Adrenal gland (tissue), 12 donors: Measurements from ENCODE around the gene CAMSAP1. TPM values are rescaled to one million over a fixed set of nuclear protein-coding genes. Genes with fewer than 3 reads are reported as not detected.

ENCODE experiments used
- DNase-seq, 7 donors: peaks; one replicate each; pipeline ENCODE4 v3.0.0-alpha.2; 2019 to 2020
- H3K27ac ChIP-seq, 5 donors: fragments of 200-600 bp; sonication (generic) in 4 of 5; 1 replicate in 3 of 5; 2 replicates in 2 of 5; pipeline versions ENCODE4 v1.5.1 to v1.8.0; 2016 to 2020; ENCODE audit warnings: mild to moderate bottlenecking in 1 of 5
- H3K27me3 ChIP-seq: fragments of 200-600 bp; 2 replicates; pipeline ENCODE4 v1.8.0; 2021
- H3K36me3 ChIP-seq, 2 donors: fragments of 200-600 bp; replicated peaks in 1 of 2; 1 replicate in 1 of 2; 2 replicates in 1 of 2; pipeline versions ENCODE4 v1.5.1 to v1.8.0; 2018 to 2022
- H3K4me1 ChIP-seq, 2 donors: fragments of 200-600 bp; replicated peaks in 1 of 2; 1 replicate in 1 of 2; 2 replicates in 1 of 2; pipeline versions ENCODE4 v1.5.1 to v1.8.0; 2018 to 2021
- H3K4me3 ChIP-seq, 4 donors: fragments of 200-600 bp; sonication (generic) in 3 of 4; one replicate each; pipeline ENCODE4 v1.5.1; 2016 to 2018
- H3K9me3 ChIP-seq, 3 donors: fragments of 200-600 bp; sonication (generic) in 1 of 3; replicated peaks in 1 of 3; 1 replicate in 2 of 3; 2 replicates in 1 of 3; pipeline versions ENCODE4 v1.5.1 to v1.8.0; 2016 to 2021
- CTCF ChIP-seq, 6 experiments: fragments of 450-650 bp in 4 of 6; fragments of 200-600 bp in 2 of 6; sonication (generic) in 1 of 6; IDR thresholded peaks; 1 replicate in 5 of 6; 2 replicates in 1 of 6; pipeline versions ENCODE4 v1.5.1 to v1.8.0; 2016 to 2021; ENCODE audit warnings: antibody characterized with exemption in 6 of 6, mild to moderate bottlenecking in 2 of 6, moderate library complexity in 1 of 6
- POLR2A ChIP-seq, 2 donors: fragments of 450-650 bp; IDR thresholded peaks; one replicate each; pipeline ENCODE4 v1.6.1; 2017; ENCODE audit warnings: antibody characterized with exemption in 2 of 2, mild to moderate bottlenecking in 2 of 2, moderate library complexity in 1 of 2
- WGBS, 4 donors: extraction: QIAGEN DNeasy Blood & Tissue Kit in 2 of 4; methylation state at CpG; one replicate each; pipeline versions ENCODE4 v1.1.5 to v1.1.7; 2013 to 2017; 5-methylcytosine and 5-hydroxymethylcytosine counted together
- intact Hi-C, 2 donors: fragments of 100-400 bp; cut with DNase I; formaldehyde crosslinking; loops; one replicate each; pipeline versions ENCODE4 v1.14.1 to v1.15.0; 2022 to 2023
- polyA plus RNA-seq, 3 donors: library from polyadenylated mRNA; stranded (reverse); fragments of 200-250 nt in 2 of 3; fragments of 350-450 nt in 1 of 3; fragmentation: Illumina TruSeq in 1 of 3; extraction: RNeasy Lipid Tissue Mini Kit (QIAGEN cat#74804) in 1 of 3; gene quantifications; one replicate each; pipeline ENCODE4 v1.2.3, GENCODE V29; 2013 to 2014
- total RNA-seq, 9 donors: library from RNA; depleted of rRNA in 4 of 9; stranded (reverse); fragments of >200 nt in 4 of 9; fragments of 120-200 nt in 1 of 9; fragmentation: NEBNext Ultra II Directional in 1 of 9; extraction: Animal tissue kit (Norgen Biotek cat#: 25700) in 1 of 9; gene quantifications; one replicate each; pipeline versions ENCODE4 v1.1.0 to v1.2.4, GENCODE V29; 2013 to 2023
- donor health status: healthy with polysubstance abuse.
- donor health status: Bipolar disorder and iron deficiency.
- donor health status: DM: yes; HTN: yes; CAD: no.
- donor health status: DM: no; HTN: no; CAD: no.
- donor health status: DM: no; HTN: no; CAD: no.
- donor health status: DM: yes; HTN: yes; CAD: no.

Gene CAMSAP1
- total and polyA plus RNA-seq, 12 donors = 4.6 to 108 (median 27.0) TPM

DNA sequence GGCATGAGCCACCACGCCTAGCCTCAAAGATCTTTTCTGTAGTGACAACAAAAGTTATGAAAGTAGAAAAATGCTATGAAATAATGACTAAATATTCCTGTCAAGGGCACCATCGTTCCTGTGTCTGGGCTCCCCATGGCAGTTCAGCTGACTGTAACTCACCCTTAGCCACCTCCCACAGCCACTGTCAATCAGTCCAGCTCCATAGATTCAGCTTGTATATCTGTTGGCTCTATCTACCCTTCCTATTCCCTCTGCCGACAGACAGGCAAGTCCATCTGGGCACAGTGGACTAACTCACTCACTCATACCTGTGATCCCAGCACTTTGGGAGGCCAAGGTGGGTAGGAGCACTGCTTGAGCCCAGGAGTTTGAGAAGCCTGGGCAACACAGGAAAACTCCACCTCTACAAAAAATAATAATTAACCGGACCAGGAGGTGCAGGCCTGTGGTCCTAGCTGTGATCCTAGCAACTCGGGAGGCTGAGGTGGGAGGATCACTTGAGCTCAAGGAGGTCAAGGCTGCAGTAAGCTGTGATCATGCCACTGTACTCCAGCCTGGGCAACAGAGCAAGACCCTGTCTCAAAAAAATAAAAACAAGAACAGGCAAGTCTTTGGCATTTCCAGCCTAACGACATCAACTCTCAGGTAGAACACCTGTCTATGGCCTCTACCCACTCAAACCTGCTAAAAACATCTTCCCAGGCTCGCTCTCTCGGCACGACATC is 6.2 kb downstream of the CAMSAP1 start:
- Histone ChIP-seq H3K9me3 (no peaks in the 10 kb centered on the region), H3K36me3 (no peaks in the 10 kb centered on the region), H3K27me3 (no peaks in the 10 kb centered on the region), H3K4me1 (peaks cover 38 to 61% of the 10 kb centered on the region in 2 donors), H3K4me3 (no peak overlapping the region), H3K27ac (peak overlapping the region; percentile 15 to 72 (median 62))
- 74 to 89% (median 76%) methylated on average over 8 to 9 of the region's 9 CpGs for WGBS, 4 donors
- peak in 5 of 7 donors; percentile 32 to 69 (median 59) for DNase-seq
- no peak for TF ChIP-seq POLR2A (IDR thresholded peaks at IDR 0.05)
- no peak for TF ChIP-seq CTCF (IDR thresholded peaks at IDR 0.05)
- intact Hi-C loops = no loop called here

DNA sequence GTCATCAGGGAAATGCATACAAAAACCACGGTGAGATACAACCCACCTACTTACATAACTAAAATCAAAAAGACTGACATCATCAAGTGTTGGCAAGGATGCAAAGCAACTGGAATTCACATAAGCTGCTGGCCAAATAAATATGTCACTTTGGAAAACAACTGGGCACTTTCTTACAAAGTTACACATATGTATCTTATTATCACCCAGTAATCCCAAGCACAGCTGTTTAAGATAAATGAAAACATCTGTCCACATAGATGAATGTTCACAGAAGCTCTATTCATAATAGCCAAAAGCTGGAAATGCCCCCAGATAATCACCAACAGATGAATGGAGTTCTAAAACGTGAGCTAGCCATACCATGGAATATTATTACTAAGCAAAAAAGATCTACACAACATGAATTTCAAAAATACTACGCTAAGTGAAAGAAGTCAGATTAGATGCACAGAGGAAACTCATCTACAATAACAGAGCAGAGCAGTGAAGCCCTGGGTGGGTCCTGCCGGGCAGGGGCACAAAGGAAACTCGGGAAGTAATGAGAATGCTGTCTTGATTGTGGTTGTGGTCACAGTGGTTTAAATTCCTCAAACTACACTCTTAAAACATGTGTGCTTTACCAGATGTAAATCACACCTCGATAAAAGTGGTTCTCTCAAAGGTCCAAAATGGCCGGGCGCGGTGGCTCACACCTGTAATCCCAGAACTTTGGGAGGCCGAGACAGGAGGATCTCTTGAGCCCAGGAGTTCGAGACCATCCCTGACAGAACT is 8.5 kb downstream of the CAMSAP1 start:
- Histone ChIP-seq H3K27me3 (no peaks in the 10 kb centered on the region), H3K4me3 (no peak overlapping the region), H3K36me3 (no peaks in the 10 kb centered on the region), H3K4me1 (peaks cover 21 to 60% of the 10 kb centered on the region in 2 donors), H3K27ac (no peak overlapping the region), H3K9me3 (no peaks in the 10 kb centered on the region)
- TF ChIP-seq CTCF (IDR thresholded peaks at IDR 0.05) = no peak
- 83 to 86% (median 84%) methylated on average over 11 of the region's 11 CpGs for WGBS, 4 donors
- DNase-seq = peak in 1 of 7 donors; percentile 4
- intact Hi-C loops = no loop called here

- Histone ChIP-seq H3K36me3 (no peaks in the 10 kb centered on the region), H3K4me3 (no peak overlapping the region), H3K27me3 (no peaks in the 10 kb centered on the region), H3K27ac (no peak overlapping the region), H3K4me1 (peaks cover 19 to 45% of the 10 kb centered on the region in 2 donors), H3K9me3 (no peaks in the 10 kb centered on the region)
- DNase-seq = no peak
- TF ChIP-seq CTCF (IDR thresholded peaks at IDR 0.05) = no peak
- WGBS, 4 donors = 75 to 100% (median 98%) methylated on average over 2 of the region's 2 CpGs
- intact Hi-C loops = no loop called here
Measured at GRCh38 chr9:135896626-135897025, 10.7 kb downstream of the CAMSAP1 start.

DNA sequence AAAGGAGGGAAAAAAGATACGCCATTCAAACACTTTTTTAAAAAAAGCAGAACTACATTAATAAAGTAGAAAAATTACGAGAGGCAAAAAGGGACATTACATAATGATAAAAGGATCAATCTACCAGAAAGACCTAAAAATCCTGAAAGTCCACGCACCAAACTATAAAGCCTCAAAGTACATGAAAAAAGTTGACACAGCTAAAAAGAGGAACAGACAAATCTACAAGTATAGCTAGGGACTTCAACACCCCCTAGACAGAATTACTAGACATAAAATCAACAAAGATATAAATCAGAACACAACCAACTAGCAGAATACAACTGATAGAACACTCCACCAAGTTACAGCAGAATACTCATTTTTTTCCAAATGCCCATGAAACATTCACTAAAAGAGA is 11.1 kb downstream of the CAMSAP1 start:
- intact Hi-C loops = no loop called here
- Histone ChIP-seq H3K27ac (no peak overlapping the region), H3K36me3 (no peaks in the 10 kb centered on the region), H3K27me3 (no peaks in the 10 kb centered on the region), H3K4me3 (no peak overlapping the region), H3K9me3 (no peaks in the 10 kb centered on the region), H3K4me1 (peaks cover 16 to 41% of the 10 kb centered on the region in 2 donors)
- TF ChIP-seq POLR2A (IDR thresholded peaks at IDR 0.05) = no peak
- no peak for TF ChIP-seq CTCF (IDR thresholded peaks at IDR 0.05)
- DNase-seq = no peak
- WGBS, 4 donors = 81 to 88% (median 85%) methylated on average over 3 of the region's 3 CpGs
